Uterus (tissue), 4 donors: Measurements from ENCODE around the gene SOSTDC1. TPM values are rescaled to one million over a fixed set of nuclear protein-coding genes. Genes with fewer than 3 reads are reported as not detected.

Experiments
- DNase-seq, 2 donors: peaks; one replicate each; pipeline ENCODE4 v3.0.0-alpha.2; 2019 to 2020
- H3K27ac ChIP-seq, 2 donors: fragments of 200-600 bp; sonication (generic); 1 replicate in 1 of 2; 2 replicates in 1 of 2; pipeline ENCODE4 v1.5.1; 2016 to 2018
- H3K27me3 ChIP-seq, 2 donors: fragments of 200-600 bp; sonication (generic); one replicate each; pipeline ENCODE4 v1.5.1; 2018 to 2019; ENCODE audit warnings: control low read depth in 1 of 2
- H3K36me3 ChIP-seq, 2 donors: fragments of 200-600 bp; sonication (generic); one replicate each; pipeline ENCODE4 v1.5.1; 2019; ENCODE audit warnings: control low read depth in 1 of 2
- H3K4me1 ChIP-seq, 2 donors: fragments of 200-600 bp; sonication (generic); one replicate each; pipeline ENCODE4 v1.5.1; 2018 to 2019; ENCODE audit warnings: control low read depth in 1 of 2
- H3K4me3 ChIP-seq, 2 donors: fragments of 200-600 bp; sonication (generic); 1 replicate in 1 of 2; 2 replicates in 1 of 2; pipeline ENCODE4 v1.5.1; 2018 to 2019; ENCODE audit warnings: mild to moderate bottlenecking in 1 of 2
- H3K9me3 ChIP-seq, 2 donors: fragments of 200-600 bp; sonication (generic); one replicate each; pipeline ENCODE4 v1.5.1; 2019; ENCODE audit warnings: control low read depth in 1 of 2
- CTCF ChIP-seq, 4 experiments: fragments of 200-600 bp in 2 of 4; fragments of 450-650 bp in 2 of 4; sonication (generic) in 2 of 4; IDR thresholded peaks; one replicate each; pipeline ENCODE4 v1.5.1; 2016 to 2019; ENCODE audit warnings: antibody characterized with exemption in 4 of 4, mild to moderate bottlenecking in 2 of 4, moderate library complexity in 1 of 4
- POLR2A ChIP-seq, 2 donors: fragments of 450-650 bp; IDR thresholded peaks; one replicate each; pipeline ENCODE4 v1.6.1; 2016; ENCODE audit warnings: antibody characterized with exemption in 2 of 2, mild to moderate bottlenecking in 1 of 2, moderate library complexity in 1 of 2
- intact Hi-C: fragments of 100-400 bp; cut with DNase I; formaldehyde crosslinking; loops from one replicate; pipeline ENCODE4 v1.15.1; 2023; ENCODE audit warnings: low total_unique reads
- small RNA-seq: library from RNA; depleted of rRNA; stranded (forward); fragments of <200 nt; gene quantifications from one replicate; pipeline ENCODE3, GENCODE V24; 2016
- total RNA-seq, 4 donors: library from RNA; depleted of rRNA in 3 of 4; stranded (reverse); fragments of >200 nt in 3 of 4; gene quantifications; one replicate each; pipeline versions ENCODE4 v1.1.0 to v1.2.4, GENCODE V29; 2014 to 2023
- donor health status: DM: yes; HTN: yes; CAD: no.

The SOSTDC1 gene
- total RNA-seq, 4 donors from 2014 or later = 14.2 TPM; not detected in 3

- Histone ChIP-seq H3K9me3 (no peaks in the 10 kb centered on the region), H3K36me3 (no peaks in the 10 kb centered on the region), H3K4me3 (no peak overlapping the region), H3K27ac (peak overlapping the region in 1 of 2 donors; percentile 1), H3K4me1 (no peaks in the 10 kb centered on the region), H3K27me3 (no peaks in the 10 kb centered on the region)
- TF ChIP-seq CTCF (IDR thresholded peaks at IDR 0.05) (no peak), POLR2A (IDR thresholded peaks at IDR 0.05) (no peak)
- intact Hi-C loops = no loop called here
- no peak for DNase-seq
Observed at GRCh38 chr7:16412274-16413254, 53.0 kb downstream of the SOSTDC1 start.

Small RNA genes within 50 kb of the gene (small RNA-seq; reads per million reads assigned to genes)
- gene AC005014.3 = not detected

Other genes starting within 250 kb of the SOSTDC1 start
- 1 to 10 TPM in 3 of 4 donors, under 1 TPM in 1; 0.29 to 8.6 (median 3.5) TPM for gene CRPPA, start 44.2 kb downstream of the SOSTDC1 start, total RNA-seq
- not detected for gene LRRC72, start 61.1 kb upstream of the SOSTDC1 start, total RNA-seq
- gene ANKMY2, start 180.0 kb upstream of the SOSTDC1 start, total RNA-seq = 10 to 100 TPM in 3 of 4 donors, 1 to 10 TPM in 1; 6.2 to 48.7 (median 17.2) TPM
- 10 to 100 TPM; 16.5 to 50.0 (median 32.4) TPM for gene BZW2, start 180.4 kb upstream of the SOSTDC1 start, total RNA-seq